Lower leg skin (tissue), 3 donors: ENCODE data around the gene APEH.

Source experiments
- CTCF ChIP-seq, 3 donors: fragments of 450-650 bp; IDR thresholded peaks; one replicate each; pipeline ENCODE4 v1.5.1; 2016; ENCODE audit warnings: antibody characterized with exemption in 3 of 3, mild to moderate bottlenecking in 3 of 3, moderate library complexity in 2 of 3
- POLR2A ChIP-seq, 2 donors: fragments of 450-650 bp; IDR thresholded peaks; one replicate each; pipeline ENCODE4 v1.6.1; 2016 to 2017; ENCODE audit warnings: antibody characterized with exemption in 2 of 2, mild to moderate bottlenecking in 1 of 2, moderate library complexity in 1 of 2

GRCh38 chr3:49652218-49652902 lies 21.8 kb upstream of the APEH start:
- TF ChIP-seq CTCF (IDR thresholded peaks at IDR 0.05) = no peak
- no peak for TF ChIP-seq POLR2A (IDR thresholded peaks at IDR 0.05)
